ENCODE data around the gene HOXA10. TPM values are rescaled to one million over a fixed set of nuclear protein-coding genes. Genes with fewer than 3 reads are reported as not detected.

The HOXA10 gene
- total RNA-seq, 3 donors from 2014 or later, result 25.0 to 56.9 (median 25.8) TPM

DNA sequence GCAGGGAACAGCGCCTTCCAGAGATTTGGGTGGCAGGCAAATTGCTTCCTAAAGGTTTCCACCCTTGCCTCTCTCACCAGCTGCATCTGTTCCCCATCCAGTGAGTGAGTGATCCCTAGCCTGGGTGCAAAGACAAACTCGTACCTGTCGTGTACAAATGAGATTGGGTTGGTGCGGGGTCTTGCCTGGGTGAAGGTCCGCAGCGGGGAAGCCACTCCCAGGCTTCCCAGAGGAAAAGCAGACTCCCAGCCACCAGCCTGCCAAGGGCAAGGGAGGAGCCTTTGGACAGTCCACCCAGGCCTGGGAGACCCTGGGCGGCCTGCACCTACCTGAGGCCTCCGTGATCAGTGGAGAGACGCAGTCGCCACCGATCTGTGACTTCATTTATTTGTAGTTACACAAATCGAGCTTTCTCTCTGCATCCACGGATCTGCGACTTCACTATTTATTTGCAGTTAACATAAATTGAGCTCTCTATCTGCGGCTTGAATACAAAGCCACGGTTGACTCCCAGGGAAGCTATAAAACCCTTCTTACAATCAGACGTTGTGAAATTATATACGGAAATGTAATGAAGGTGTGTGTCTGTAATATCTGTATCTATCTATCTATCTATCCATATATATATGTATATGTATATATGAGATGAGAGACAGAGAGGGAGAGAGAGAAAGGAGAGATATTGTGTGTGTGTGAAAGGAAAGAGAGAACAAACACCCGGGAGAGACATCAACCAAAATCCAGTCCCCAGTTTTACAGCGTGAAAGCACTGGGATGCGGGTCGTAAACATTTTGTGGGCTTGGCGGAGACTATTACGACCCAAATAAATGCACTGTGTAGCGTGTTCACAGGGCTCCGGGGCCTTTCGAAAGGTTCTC, 14.6 kb downstream of the HOXA10 start:
- peaks cover 29% of the 10 kb centered on the region for H3K4me1 ChIP-seq (ENCODE audit: low read depth)
- DNase-seq (peak in 1 of 3 donors; percentile 69), ATAC-seq (no peak)
- no peaks in the 10 kb centered on the region for H3K9me3 ChIP-seq
- no peaks in the 10 kb centered on the region for H3K36me3 ChIP-seq (ENCODE audit: low read depth)
- no peak overlapping the region for H3K4me3 ChIP-seq
- no peak for TF ChIP-seq CTCF (IDR thresholded peaks at IDR 0.05)
- intact Hi-C loops (cut with DNase I, micrococcal nuclease), result loop anchor here (5.0 to 10.0 kb wide), 3 partner anchors 785 to 1295 kb away; no protein-coding TSS in a partner anchor

DNA sequence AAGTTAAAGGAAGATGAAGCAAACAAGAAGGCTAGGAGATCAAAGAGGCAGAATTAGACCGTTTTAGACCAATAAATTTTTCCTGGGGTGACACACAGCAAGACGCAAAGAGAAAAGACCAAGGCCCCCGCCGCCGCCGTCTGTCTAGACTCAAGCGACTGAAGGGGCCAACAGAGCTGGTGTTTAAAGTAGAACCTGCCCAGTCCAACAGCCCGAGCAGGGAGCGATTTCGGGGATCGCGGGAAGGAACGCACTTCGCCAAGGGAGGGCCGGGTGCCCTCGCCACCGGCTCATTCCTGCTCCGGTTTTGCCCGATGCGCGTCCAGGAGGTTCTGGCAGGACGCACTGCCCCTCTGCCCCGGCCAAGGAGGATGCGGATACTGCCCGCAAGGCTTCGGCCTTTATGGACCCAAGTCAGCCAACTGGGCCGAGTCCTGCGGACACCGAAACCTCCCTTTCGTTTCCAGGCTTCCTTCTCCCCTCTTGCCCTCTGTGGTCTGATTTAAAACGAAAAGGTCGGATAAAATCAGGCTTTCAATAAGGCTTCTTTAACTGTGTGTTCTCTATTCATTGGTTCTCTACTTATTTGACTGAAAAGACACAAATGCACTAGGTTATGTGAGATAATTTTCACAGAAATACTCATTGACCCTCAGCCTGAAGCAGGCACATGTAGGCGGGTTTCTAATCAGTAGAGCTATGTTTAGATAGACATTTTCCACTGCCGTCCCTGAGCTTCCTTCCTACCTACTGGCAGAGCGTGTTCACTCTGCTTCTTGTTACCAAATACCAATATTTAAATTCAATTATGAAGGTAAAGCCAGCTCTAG, 15.5 kb downstream of the HOXA10 start:
- Histone ChIP-seq H3K9me3 (no peaks in the 10 kb centered on the region), H3K4me1 (ENCODE audit: low read depth) (peaks cover 36% of the 10 kb centered on the region), H3K4me3 (no peak overlapping the region), H3K36me3 (ENCODE audit: low read depth) (no peaks in the 10 kb centered on the region)
- TF ChIP-seq CTCF (IDR thresholded peaks at IDR 0.05), result no peak
- peak in 1 of 3 donors; percentile 63 for DNase-seq
- intact Hi-C loops (cut with DNase I, micrococcal nuclease), result loop anchor here in 1 of 2 donors (10.0 kb wide), 1 partner anchor 784 kb away; no protein-coding TSS in a partner anchor
- ATAC-seq, result no peak

DNA sequence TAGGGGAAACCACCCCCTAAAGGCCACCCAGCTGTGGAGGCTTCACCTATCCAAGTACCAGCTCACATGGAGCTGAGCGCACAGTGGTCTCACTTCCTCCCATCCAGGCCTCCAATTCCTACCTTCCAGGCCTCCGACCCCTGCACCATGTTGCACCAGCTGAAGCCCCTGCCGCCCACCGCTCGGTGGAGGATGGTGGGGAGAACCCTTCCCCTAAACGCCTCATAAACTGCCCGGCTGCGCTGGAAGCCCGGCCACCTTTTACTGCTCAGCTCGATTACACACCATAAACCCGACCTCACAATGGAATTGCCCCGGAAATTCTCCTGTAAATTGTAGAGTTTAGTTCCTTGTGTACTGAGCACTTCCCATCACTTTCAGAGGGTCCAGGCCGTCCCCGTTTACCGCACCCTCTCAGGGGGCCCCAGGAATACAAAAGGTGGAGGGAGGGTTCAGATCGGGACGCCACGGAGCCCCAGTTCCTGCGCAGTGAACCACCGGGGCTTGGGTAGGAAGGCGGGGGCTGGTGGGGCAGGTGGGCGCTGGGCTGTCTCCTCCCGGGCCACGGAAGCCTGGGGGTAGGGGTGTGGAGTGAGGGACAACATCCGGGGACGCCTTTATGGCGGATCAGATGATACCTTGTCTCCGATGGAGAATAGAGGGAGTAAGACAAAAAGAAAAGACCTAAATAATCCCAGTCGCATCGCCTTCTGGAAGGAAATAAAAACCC, 16.3 kb downstream of the HOXA10 start:
- Histone ChIP-seq H3K4me1 (ENCODE audit: low read depth) (peaks cover 40% of the 10 kb centered on the region), H3K4me3 (peak overlapping the region; percentile 7), H3K36me3 (ENCODE audit: low read depth) (no peaks in the 10 kb centered on the region), H3K9me3 (no peaks in the 10 kb centered on the region)
- intact Hi-C loops (cut with DNase I, micrococcal nuclease), result loop anchor here in 1 of 2 donors (10.0 kb wide), 1 partner anchor 783 kb away; no protein-coding TSS in a partner anchor
- TF ChIP-seq CTCF (IDR thresholded peaks at IDR 0.05), result no peak
- peak; percentile 44 for ATAC-seq
- DNase-seq, result peak; percentile 65 to 76 (median 76)

DNA sequence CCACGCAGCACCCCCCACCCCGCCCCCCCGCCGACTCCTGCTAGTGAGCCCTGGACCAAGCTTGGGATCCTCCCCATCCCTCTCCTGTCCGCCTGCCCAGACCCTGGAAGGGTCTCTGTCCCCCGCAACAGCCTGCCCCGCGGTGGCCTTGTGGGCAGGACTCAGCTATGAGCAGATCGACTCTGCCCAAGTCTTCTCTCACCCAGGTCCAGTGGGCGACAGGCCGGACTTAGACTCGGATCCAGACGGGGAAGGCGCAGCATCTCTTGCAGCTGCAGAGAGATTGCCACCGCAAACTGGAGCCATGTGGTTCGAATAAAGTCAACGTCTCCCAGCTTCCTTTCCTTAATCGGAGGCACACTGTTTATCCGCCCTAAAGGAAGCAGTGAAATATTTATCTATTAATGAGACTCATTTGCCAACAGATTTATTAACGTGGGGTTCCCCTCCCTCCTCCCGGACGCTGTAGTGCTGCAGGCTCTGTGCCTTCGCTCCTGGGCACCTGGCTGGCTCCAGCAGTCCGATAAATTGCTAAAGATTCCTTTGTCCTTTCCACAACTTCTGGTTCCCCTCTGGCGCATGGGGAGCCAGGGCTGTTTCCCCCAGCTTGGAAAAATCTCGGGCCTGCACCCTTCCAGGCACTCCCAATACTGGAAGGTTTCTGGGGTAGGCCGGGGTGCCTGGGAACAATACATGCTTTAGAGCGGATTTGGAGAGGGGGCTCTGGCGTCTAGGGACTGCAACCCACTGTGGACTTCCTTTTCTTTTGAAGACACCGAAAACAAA, 17.0 kb downstream of the HOXA10 start:
- intact Hi-C loops (cut with DNase I, micrococcal nuclease), result loop anchor here in 1 of 2 donors (10.0 kb wide), 1 partner anchor 782 kb away; no protein-coding TSS in a partner anchor
- TF ChIP-seq CTCF (IDR thresholded peaks at IDR 0.05), result no peak
- Histone ChIP-seq H3K36me3 (ENCODE audit: low read depth) (no peaks in the 10 kb centered on the region), H3K4me1 (ENCODE audit: low read depth) (peaks cover 38% of the 10 kb centered on the region), H3K4me3 (peak overlapping the region; percentile 36), H3K9me3 (no peaks in the 10 kb centered on the region)
- ATAC-seq, result no peak
- peak in 1 of 3 donors; percentile 63 for DNase-seq

All from mucosa of descending colon (tissue), 3 donors.